ENCODE measurements around the gene RMND5A.
"Not testable (repeated sequence)": the region's sequence is repeated elsewhere in the genome, so short reads cannot be mapped to it uniquely, and the experiment has no call there.

The RMND5A gene

DNA sequence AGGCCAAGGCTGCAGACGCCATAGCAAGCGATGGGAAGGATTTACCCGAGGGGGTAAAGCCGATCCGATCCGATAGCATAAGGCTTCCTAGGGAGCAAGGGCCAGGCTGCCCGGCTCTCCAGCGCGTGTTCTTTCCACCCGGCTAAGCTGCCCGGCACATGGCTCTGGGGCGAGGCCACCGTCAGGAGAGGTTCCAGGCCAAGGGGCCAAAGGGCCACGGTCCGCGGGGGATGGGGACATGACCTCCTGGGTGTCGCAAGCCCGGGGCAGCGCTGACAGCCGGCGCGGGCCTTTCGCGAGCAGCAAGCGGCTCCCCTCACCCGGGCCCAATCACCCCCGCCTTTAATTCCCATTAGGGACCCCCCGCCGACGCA is 841 bp upstream of the RMND5A start:
- DNase-seq: not testable (repeated sequence)

DNA sequence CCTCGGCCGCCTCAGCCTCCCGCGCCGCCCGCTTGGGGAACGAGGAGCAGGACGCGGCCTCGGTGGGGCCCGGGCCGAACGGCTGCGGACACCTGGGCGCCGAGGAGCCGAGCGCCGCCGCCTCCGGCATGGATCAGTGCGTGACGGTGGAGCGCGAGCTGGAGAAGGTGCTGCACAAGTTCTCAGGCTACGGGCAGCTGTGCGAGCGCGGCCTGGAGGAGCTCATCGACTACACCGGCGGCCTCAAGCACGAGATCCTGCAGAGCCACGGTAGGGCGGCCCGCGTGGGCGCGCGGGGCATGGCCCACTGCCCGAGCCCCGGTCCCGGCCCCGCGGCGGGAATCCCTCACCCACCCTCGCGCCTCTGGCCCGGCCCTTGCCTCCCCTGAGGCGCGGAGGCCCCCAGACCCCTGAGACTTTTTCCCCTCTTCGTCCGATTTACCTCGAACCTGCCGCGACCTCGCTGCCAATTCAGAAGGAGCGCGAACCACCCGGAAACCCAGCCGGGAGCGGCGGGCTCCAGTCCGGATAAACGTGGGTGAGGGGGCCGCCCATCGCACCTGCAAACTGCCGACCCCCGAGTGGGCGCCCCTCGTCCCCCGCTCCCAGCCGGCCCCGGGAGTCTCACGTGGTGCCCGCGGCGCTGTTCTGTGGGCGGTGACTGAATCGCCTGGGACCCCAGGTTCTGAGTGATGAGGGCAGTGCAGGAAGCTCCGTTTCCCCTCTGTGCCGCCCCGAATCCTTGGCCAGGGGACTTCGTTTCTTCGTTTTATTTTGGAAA is 639 bp downstream of the RMND5A start:
- DNase-seq: peak; percentile 51

DNA sequence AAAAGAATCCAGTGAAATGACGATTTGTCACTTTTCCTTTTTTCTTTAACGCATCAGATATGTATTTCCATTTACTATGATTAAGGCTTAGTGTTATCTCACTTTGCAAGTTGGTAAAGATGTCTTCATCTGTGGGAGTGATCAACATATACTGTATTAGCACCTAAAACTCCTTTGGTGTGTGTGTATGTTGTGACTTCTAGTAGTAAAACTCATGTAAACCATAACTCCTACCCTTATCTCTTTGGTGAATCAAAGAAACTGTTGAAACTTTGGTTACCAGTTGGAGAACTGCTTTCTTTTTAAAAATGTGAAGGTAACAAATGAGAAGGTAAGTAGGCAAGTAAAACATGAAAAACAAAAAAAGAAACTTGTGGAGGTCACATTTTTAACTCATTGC is 5.6 kb downstream of the RMND5A start:
- DNase-seq: not testable (repeated sequence)

DNA sequence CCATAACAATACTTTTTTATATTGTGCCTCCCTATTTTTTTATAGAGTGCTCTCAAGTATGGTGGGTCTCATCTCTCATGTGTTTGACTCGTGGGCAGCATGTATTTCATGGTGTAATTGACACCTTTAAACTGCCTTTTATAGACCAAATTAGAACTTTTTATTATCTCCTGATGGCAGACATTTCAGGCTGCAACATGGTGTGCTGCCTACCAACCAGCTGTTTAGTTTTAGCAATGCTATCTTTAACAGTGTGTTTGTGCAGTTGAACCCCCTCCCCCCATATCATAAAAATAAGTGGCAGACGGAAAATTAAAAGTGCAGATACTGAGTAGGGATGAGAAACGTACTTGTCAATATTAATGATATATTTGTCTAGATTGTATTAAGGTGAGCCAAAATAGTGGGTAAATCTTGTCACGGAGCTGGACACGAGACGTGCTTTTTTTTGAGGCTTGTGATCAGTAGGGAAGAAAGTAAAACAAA is 12.0 kb downstream of the RMND5A start:
- not testable (repeated sequence) for DNase-seq

DNA sequence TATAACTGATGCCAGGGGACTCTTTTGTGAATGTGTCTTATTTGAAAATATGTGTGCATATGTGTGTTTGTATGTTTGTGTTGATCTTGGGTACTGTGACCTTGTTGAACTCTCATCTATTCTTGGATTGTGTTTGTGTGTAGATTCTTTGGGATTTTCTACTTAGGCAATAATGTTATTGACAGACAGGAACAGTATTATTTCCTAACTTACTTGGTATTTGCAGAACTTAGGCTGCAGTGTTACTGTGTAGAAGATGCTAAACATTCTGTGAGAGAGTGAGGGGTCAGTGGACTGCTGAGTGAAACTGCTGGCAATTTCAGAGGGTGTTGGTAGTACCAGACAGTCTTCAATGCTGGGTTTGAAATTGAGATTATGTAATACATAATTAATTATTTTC is 12.7 kb downstream of the RMND5A start:
- not testable (repeated sequence) for DNase-seq

DNA sequence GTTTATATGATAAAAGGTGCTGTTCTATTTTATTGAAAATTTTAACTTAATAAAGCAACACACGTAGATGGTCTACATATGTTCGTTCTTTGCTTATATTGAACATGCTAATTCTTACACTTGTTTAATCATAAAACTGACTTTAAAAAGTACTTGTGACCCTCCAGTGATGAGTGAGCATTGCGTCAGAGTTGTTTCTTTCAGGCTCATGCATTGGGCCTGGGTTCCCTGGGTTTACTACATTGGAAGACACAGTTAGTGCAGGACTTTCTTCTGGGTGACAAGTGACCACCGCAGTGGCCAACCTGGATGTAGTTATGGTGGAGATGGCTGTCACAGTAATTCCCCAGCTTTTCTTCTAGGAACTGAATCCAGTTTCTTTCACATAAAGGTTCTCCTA is 13.4 kb downstream of the RMND5A start:
- not testable (repeated sequence) for DNase-seq

DNA sequence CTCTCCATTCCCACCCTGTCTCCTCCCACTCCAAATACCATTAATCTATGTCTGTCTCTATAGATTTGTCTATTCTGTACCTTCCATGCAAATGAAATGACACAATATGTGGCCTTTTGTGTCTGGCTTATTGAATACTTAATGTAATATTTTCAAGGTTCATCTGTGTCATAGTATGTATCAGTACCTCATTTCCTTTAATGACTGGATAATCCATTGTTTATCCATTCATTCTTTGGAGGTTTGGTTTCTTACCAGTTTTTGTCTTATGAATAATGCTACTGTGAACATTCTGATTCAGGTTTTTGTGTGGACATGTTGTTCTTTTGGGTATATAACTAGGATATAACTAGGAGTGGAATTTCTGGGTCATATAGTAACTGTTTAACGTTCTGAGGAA is 14.8 kb downstream of the RMND5A start:
- DNase-seq: not testable (repeated sequence)

DNA sequence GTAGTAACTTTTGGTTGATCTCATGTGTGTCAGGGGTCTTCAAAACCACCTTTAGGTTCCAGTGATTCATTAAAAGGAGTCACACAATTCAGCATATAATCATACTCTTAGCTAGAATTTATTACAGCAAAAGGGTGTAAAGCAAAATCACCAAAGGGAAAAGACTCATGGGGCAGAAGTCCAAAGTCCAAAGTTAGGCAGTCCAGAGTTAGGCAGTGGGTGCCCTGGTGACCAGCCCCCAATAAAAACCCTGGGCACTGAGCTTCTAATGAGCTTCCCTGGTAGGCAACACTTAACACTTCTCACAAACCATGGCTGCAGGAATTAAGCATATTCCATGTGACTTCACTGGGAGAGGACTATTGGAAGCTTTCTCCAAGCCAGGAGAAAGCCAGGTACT is 19.4 kb downstream of the RMND5A start:
- DNase-seq: not testable (repeated sequence)

DNA sequence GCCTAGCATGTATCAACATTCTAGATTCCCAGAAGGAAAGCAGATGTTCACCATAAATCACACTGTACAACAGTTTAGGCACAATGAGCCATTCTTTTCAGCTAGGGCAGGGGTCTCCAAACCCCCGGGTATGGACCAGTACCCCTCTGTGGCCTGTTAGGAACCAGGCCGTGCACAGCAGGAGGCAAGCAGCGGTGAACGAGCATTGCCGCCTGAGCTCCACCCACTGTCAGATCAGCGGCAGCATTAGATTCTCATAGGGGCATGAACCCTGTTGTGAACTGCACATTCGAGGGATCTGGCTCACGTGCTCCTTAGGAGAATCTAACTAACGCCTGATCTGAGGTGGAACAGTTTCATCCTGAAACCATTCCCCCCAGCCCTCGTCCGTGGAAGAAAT is 19.8 kb downstream of the RMND5A start:
- not testable (repeated sequence) for DNase-seq

DNA sequence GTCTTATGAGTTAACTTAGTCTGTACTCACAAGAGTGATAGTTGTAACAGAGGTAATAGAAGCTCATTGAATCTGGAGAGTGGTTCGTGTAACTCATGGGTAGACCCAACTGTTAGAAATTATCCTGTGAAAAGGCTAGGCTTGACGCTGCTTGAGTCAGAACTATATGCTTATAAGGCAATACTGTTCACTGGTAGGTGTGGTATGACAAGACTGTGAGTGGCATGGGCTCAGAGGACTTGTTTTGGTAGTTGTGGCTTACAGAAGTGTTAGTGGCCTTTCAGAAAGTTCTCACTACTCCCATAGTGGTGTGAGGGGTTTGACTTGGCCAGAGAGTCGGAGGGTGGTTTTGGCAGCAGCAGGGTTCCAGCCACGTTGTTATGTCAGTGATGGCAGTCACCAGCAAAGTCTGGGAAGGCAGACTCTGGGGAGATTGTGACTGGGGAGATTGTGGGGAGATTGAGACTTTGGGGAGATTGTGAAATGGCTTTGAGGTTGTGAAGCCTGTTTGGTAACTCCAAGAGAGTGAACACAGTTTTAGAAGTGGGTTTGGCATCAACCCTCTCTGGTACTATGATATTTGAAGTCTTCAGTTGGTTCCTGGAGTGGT is 21.9 kb downstream of the RMND5A start:
- not testable (repeated sequence) for DNase-seq

DNA sequence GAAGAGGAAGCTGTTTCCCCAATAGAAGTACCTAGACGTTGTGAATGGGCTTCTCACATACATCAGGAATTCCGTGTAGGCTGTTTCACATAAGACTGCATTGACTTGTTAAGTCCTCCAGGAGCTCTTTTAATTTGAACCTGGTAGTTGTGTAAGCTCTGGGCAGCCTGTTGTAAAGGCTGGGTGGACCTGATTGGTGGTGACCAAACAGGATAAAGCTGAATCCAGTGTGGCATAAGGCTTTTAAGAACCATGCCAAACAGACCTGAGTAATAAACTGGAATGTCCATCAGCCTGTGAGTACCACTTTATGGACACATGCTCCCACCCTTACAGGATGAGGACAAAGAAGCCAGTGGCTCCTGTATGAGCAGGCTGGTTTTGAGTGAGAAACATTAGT is 24.1 kb downstream of the RMND5A start:
- no peak for DNase-seq

DNA sequence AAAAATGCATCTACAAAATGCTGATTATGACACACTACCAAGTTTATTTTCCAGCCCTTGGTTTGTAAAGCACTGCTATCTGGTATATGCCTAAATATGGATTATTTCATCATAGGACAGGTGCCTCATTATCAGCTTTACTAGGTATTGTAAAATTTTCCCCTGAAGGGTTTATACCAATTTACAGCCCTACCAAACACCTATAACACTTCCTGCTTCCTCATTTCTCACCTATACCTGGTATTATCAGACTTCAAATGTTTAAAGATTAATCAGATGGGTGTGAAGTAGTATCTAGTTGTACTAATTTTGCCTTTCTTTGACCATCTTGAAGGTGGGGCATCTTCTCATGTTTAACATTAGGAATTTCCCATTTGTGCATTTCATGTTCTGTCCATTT is 26.8 kb downstream of the RMND5A start:
- no peak for DNase-seq

DNA sequence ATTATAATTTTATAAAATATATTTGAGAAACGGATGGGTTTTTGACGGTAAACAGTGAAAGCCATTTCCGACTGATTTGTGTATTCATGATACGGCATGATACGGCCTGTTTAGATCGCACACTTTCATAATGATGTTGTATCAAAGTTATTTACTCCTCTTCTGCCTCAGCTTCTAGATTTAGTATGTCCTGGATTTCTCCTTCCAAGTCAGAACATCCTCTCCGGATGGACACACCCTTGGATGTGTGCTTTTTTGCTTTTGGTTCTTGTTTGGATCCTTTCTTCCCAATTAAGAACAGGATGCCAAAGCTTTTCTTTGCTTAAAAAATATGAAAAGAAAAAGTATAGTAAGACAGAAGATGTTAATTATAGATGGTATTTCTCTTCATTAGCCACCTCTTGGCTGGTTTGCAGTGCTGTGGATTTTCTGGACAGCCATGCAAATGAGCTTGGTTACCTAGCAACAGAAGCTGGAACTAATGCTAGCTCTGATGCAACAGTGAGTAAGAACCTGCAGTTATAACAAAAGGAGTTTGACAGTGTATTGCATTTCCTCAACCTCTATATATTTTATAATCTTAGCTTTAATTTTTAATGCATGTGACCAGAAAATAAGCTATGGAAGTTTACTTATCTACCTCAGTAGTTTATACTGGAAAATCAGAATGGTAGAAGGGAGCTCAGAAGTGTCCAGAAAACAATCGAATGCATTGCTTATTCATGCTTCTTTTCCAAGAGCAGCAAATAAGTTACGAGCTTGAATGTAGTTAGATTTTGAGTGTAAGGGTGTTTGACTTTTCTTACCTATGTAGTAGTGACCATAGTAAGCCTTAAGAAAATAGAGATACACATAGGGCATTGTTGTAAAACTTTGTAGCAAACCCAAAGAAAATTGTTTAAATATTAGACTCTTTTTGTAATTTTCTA is 27.9 kb downstream of the RMND5A start:
- no peak for DNase-seq

DNA sequence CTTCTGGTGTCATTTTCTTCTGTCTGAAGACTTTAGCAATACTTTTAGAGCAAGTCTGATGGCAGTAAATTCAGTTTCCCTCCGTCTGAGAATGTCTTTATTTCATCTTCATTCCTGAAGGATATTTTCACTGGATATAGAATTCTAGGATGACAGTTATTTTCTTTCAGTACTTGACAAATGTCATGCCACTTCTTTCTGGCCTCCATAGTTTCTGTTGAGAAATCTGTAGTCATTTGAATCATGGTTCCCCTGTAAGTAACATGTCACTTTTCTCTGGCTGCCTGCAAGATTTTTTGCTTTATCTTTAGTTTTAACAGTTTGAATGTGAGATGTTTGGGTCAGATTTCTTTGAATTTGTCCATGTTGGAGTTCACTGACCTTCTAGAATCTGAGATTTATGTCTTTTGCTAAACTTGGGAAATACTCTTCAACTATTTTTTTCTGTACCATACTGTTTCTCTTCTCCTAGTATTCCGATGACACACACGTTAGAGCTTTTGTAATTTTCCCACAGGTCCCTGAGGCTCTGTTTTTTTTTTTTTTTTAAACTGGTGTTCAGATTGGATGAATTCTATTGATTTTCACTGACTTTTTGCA is 30.2 kb downstream of the RMND5A start:
- no peak for DNase-seq

DNA sequence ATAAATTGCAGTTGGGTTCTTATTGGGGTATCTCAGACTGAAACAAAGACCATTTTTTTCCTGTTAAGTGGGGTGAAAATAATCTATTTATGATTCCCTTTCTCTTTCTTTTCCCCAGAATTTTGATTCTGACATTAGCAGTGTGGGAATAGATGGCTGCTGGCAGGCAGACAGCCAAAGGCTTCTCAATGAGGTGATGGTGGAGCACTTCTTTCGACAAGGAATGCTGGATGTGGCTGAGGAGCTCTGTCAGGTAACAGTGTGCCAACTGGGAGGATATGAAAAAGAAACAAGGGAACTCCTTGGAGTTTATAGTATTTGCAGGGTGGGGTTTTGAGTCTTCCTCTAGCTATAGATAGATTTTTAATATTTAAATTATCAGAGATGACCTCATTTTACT is 31.7 kb downstream of the RMND5A start:
- DNase-seq: no peak

DNA sequence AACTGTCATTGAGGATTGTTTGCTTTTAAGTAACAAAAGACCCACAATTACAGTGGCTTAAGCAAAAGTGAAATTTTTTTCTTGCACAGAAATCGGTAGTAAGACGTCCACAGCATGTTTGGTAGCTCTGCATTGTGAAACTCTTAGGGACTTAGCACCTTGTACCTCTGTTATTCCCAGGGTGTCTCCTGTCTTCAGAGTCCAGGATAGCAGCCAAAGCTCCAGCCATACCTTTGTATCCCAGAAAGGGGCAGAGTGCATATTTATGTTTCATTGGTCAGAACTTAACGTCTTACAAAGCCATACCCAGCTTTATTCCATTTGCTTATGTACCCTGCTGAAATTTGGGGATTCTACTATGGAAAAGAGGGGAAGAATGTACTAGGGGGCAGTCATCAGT is 32.8 kb downstream of the RMND5A start:
- DNase-seq: no peak

DNA sequence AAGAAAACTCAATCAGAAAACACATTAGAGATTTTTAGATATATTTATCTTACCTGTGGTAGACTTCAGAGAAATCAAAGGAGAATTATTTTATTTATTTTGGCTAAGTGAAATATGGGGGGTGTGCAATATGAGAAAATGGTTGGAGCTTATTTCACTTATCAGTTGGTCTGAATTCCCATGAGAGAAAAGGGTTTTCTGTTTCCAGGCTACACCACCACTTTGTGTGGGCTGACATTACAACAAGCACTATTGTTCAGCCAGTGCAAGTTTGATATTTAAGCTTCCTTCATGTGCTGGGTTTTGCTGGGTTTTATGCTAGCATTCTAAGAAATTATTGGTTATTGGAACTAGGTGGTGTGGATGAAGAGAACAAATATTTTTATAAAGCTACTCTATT is 33.5 kb downstream of the RMND5A start:
- DNase-seq: no peak

DNA sequence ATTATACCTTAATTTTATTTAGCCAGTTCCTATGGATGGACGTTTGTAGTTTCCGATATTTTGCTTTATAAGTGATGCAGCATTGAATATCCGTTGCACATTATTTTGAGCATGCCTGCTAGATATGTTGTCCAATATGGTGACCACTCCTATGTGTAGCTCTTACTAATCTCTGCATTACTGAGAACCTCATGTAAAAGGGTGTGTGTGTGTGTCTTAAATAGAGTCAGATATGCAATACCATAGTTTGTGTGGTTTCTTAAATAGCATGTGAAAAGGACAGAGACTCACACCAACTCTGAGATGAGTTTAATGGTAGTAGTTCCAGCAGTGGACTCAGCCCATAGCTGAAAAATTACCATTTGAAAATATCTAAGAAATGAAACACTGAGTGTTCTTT is 38.3 kb downstream of the RMND5A start:
- DNase-seq: no peak

DNA sequence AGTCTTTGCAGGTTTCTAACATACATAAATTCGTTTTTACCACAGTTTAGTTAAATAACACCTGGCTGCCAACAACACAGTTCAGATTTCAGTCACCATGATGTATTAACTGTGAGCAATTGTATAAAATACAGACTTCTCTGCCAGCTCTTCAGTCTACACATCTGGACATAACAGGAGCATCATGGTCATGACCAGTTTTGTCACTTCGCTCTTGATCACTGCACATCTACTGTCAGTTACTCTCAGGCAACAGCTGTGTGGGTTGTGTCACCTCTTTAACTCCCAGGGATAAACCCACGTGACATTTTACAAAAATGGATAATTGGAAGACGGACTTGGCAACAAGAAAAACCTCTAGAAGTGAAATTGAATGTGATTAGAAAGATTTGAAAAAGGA is 40.3 kb downstream of the RMND5A start:
- no peak for DNase-seq

DNA sequence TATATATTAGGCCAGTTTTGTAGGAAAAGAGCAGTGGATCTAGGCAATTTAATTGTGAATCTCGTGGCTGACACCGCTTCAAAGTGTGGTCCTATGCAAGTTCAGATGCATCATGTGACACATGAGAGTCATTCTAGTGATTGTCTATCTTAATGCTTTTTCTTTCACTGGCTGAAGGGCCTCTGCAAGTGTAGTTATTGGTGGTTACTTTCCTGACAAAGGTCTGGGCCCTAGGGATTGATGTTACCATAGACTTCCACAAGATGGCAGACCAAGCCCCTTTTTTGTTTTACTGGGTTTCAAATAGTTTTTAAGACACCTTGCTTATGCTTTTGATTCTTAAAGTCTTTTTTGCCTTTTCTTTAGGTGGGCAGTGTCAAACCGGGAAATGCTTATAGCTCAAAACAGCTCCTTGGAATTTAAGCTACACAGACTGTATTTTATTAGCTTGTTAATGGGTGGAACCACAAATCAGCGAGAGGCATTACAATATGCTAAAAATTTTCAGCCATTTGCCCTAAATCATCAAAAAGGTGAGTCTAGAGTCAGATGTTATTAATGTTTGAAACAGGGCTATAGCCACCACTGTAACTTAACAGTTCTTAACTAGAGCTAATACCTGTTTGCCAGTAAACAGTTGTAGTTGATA is 44.7 kb downstream of the RMND5A start:
- DNase-seq: no peak

DNA sequence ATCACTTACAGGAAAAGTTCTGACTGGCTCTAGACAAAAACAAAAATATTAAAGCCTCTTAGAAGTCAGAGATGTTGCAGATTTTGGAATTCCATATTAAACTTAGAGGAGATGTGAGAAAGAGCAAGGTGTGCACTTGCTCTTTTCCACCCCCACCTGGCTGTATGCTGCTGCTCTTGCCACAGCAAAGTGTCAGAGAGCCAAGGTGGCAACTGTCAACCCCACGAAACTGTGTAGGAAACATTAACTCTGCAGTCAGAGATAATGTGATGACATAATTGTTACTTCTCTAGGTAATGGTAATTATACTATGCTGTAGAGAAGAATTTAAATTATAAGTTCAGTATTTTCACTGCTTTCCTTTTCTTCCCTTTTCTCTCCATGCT is 45.2 kb downstream of the RMND5A start:
- DNase-seq: no peak

DNA sequence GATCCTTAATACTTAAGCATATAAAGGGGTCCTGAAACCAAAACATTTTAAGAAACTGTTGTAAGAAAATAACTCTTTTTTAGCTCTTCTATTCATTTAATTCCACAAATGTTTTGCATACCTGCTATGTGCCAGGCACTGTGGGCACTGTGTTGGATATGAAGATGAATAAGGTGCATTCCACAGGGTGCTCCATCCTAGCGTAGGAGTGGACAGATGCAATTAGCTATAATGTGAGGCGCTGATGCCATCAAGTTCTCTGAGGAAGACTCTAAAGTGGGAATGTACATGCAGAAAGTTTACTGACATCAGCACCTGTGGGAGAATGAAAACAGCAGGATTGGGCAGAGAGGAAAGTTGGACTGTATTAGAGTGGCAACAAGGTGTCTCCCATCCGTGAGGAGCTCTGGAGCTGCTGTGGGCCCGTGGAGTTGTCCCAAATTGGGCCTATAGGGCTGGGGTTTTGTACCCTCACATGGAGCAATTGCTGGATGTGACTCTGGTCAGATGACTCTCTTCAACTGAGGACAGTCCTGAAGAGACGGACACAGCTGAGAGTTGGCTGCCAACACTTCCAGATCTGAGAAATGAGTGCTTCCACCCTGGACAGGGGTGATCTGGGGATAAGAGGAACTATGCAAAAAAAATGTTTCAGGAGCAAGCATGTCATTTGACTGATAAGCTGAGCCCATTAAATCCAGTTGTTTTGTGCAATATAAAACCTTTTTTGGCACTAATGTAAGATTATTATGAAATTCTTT is 48.3 kb downstream of the RMND5A start:
- DNase-seq: no peak
